GM12891 (cell line): ENCODE results near the gene ANO9.
"Not testable (repeated sequence)": the region's sequence is repeated elsewhere in the genome, so short reads cannot be mapped to it uniquely, and the experiment has no call there.

Experiments
- PAX5 ChIP-seq: IDR thresholded peaks from 2 replicates; pipeline ENCODE4 v1.6.1; 2011; ENCODE audit warnings: low read length, moderate library complexity, mild to moderate bottlenecking; ENCODE audit not compliant: insufficient read depth, severe bottlenecking
- POLR2A ChIP-seq: IDR thresholded peaks from 2 replicates; pipeline ENCODE4 v1.6.1; 2011; ENCODE audit warnings: low read depth, low read length, control low read depth
- POLR2AphosphoS5 ChIP-seq: IDR thresholded peaks from 2 replicates; pipeline ENCODE4 v1.6.1; 2011; ENCODE audit warnings: low read depth, low read length, control low read depth
- POU2F2 ChIP-seq: IDR thresholded peaks from 2 replicates; pipeline ENCODE4 v1.6.1; 2011; ENCODE audit warnings: low read depth, mild to moderate bottlenecking, control low read depth, low read length, moderate library complexity
- SPI1 ChIP-seq: IDR thresholded peaks from 2 replicates; pipeline ENCODE4 v1.6.1; 2011; ENCODE audit warnings: low read depth, low read length, control low read depth
- TAF1 ChIP-seq: IDR thresholded peaks from 2 replicates; pipeline ENCODE4 v1.6.1; 2011; ENCODE audit warnings: low read depth, low read length, control low read depth

DNA sequence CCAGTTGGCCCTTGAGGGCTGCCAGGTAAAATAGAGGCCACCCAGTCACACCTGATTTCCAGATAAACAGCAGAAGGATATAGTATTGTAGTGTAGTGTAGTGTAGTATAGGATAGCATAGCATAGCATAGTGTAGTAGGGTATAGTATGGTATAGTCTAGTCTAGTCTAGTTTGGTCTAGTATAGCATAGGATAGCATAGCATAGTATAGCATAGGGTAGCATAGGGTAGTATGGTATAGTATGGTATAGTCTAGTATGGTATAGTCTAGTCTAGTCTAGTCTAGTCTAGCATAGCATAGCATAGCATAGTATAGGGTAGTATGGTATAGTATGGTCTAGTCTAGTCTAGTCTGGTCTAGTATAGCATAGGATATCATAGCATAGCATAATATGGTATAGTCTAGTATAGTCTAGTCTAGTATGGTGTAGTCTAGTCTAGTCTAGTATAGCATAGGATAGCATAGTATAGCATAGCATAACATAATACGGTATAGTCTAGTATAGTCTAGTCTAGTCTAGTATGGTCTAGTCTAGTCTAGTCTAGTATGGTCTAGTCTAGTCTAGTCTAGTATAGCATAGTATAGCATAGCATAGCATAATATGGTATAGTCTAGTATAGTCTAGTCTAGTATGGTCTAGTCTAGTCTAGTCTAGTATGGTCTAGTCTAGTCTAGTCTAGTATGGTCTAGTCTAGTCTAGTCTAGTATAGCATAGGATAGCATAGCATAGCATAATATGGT, 6.6 kb downstream of the ANO9 start:
- not testable (repeated sequence) for TF ChIP-seq POLR2AphosphoS5, POLR2A, TAF1, SPI1, PAX5, POU2F2
